ENCODE results near the gene LSMEM2. TPM values are rescaled to one million over a fixed set of nuclear protein-coding genes. Genes with fewer than 3 reads are reported as not detected.

Gene LSMEM2
- polyA plus RNA-seq, 1 experiment = not detected

DNA sequence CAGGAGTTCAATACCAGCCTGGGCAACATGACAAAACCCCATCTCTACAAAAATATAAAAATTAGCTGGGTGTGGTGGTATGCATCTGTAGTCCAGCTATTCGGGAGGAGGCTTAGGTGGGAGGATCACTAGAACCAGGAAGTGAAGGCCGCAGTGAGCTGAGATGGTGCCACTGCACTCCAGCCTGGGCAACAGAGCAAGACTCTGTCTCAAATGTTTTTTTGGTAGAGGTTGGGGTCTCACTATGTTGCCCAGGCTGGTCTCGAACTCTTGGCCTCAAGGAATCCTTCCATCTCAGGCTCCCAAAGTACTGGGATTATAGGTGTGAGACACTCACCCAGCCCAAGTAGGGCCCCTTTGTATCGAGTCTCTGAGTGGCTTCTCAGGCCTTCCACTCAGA is 15.2 kb downstream of the LSMEM2 start:
- TF ChIP-seq, protein P1, sequence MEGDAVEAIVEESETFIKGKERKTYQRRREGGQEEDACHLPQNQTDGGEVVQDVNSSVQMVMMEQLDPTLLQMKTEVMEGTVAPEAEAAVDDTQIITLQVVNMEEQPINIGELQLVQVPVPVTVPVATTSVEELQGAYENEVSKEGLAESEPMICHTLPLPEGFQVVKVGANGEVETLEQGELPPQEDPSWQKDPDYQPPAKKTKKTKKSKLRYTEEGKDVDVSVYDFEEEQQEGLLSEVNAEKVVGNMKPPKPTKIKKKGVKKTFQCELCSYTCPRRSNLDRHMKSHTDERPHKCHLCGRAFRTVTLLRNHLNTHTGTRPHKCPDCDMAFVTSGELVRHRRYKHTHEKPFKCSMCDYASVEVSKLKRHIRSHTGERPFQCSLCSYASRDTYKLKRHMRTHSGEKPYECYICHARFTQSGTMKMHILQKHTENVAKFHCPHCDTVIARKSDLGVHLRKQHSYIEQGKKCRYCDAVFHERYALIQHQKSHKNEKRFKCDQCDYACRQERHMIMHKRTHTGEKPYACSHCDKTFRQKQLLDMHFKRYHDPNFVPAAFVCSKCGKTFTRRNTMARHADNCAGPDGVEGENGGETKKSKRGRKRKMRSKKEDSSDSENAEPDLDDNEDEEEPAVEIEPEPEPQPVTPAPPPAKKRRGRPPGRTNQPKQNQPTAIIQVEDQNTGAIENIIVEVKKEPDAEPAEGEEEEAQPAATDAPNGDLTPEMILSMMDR (IDR thresholded peaks at IDR 0.05; ENCODE audit: low read depth, low read length) = no peak
- Histone ChIP-seq H3K9me3 (ENCODE audit: control insufficient read depth, insufficient read depth, low read length) (no peaks in the 10 kb centered on the region; the same call in 1 of the 2 replicates), H3K27me3 (ENCODE audit: control insufficient read depth, insufficient read depth, low read length) (no peaks in the 10 kb centered on the region), H3K27ac (ENCODE audit: low read depth, low read length) (no peak overlapping the region), H3K4me3 (ENCODE audit: low read depth, low read length) (no peak overlapping the region)
- DNase-seq (ENCODE audit: low read depth, low spot score) = no peak
- CTCF ChIA-PET = interaction anchor here (0.6 kb wide), 1 partner anchor 27 kb away, joined by 3 read pairs; no protein-coding TSS in a partner anchor
- POLR2A ChIA-PET = interaction anchor here (1.1 kb wide), 1 partner anchor 10 kb away, joined by 3 read pairs; no protein-coding TSS in a partner anchor

DNA sequence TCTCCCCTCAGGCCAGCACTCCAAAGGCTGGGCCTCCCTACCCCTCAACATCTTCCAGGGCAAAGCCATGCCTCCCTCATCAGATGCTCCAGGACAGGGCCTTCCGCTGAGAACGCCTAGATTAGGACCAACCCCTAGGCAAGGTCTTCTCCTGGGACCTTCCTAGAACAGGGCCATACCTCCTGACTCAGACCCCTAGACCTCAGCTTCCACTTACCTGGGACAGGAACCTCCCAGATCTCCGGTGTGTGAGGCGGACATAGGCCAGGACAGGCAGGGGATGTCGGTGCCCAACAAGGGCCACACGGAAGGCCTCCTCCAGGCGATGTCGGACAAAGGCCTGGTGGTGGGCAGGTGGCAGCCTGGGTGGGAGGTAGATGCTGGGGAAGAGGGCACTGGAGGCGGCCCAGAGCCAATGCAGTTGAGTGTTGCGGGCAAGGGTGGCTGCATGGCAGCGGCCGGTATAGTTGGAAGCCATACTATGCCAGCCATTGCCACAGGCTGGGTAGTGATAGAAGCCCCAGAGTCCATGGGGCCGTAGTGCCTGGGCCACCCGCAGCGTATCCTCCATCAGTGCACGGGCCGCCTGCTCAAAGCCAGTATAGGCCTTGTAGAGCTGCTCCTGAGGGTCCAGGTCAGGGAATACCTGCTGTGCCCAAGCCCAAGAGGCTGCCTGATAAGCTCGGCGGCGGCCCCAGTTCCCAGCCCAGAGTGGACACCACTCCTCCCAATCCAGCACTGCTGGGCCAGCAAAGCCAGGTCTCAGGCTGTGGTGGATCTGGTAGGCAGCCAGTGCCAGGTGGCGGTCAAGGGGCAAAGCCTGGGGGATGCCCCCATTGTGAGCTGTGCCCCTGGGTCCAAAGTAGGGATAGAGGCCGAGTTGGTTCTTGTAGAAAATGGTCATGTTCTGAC is 15.9 kb downstream of the LSMEM2 start:
- DNase-seq (ENCODE audit: low read depth, low spot score) = no peak
- CTCF ChIA-PET = interaction anchor here (1.2 kb wide), 1 partner anchor 20 kb away, joined by 4 read pairs; no protein-coding TSS in a partner anchor
- Histone ChIP-seq H3K9me3 (ENCODE audit: control insufficient read depth, insufficient read depth, low read length) (no peaks in the 10 kb centered on the region; the same call in 1 of the 2 replicates), H3K27me3 (ENCODE audit: control insufficient read depth, insufficient read depth, low read length) (no peaks in the 10 kb centered on the region), H3K4me3 (ENCODE audit: low read depth, low read length) (no peak overlapping the region), H3K27ac (ENCODE audit: low read depth, low read length) (no peak overlapping the region)
- POLR2A ChIA-PET = interaction anchor here (1.1 kb wide), 1 partner anchor 11 kb away, joined by 3 read pairs; no protein-coding TSS in a partner anchor
- TF ChIP-seq, protein P1 (IDR thresholded peaks at IDR 0.05; ENCODE audit: low read depth, low read length) = no peak

DNA sequence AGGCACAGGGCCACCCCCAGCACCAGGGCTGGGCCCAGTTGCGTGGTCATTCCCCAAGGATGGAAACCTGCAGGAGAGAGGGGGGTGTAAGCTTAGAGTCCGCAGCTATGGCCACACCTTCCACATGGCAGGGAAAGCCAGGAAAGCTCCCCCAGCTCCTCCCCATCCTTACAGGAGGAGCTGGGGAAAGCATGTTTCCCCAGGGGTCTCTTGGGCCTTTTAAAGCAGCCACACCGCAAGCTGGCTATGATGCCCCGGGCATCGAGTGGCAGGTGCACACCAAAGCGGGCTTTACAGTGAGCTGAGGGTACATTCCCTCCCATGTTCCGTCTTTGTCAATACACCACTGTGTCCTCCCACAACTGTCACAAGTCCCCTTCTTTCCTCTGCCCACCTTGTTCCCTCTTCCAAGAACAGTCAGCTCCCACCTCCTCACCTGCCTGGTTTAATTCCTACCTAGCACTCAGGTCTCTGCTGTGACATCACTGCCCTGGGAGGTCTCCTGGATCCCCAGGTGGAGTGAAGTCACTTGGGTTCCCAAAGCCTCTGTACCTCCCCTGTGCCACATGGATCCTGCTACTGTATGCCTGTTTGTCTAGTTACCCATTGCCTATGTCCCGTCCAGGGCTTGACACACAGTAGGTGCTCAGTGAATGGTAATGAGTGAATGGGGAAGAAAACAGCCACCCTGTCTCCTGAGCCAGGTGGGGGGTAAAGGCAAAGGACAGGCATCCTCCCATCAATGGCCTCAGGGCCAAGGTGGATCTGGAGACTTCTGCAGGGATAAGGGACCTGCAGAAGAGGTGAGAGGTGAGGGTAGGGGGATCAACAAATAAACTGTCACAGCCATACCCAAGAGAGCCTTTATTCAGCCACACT is 16.9 kb downstream of the LSMEM2 start:
- ChIA-PET CTCF (interaction anchor here (1.2 kb wide), 1 partner anchor 21 kb away, joined by 4 read pairs; no protein-coding TSS in a partner anchor), POLR2A (interaction anchor here (1.1 kb wide), 1 partner anchor 12 kb away, joined by 3 read pairs; no protein-coding TSS in a partner anchor)
- TF ChIP-seq, protein P1 (IDR thresholded peaks at IDR 0.05; ENCODE audit: low read depth, low read length) = no peak
- Histone ChIP-seq H3K27me3 (ENCODE audit: control insufficient read depth, insufficient read depth, low read length) (no peaks in the 10 kb centered on the region), H3K9me3 (ENCODE audit: control insufficient read depth, insufficient read depth, low read length) (no peaks in the 10 kb centered on the region; the same call in 1 of the 2 replicates), H3K4me3 (ENCODE audit: low read depth, low read length) (no peak overlapping the region), H3K27ac (ENCODE audit: low read depth, low read length) (no peak overlapping the region)
- DNase-seq (ENCODE audit: low read depth, low spot score) = no peak

DNA sequence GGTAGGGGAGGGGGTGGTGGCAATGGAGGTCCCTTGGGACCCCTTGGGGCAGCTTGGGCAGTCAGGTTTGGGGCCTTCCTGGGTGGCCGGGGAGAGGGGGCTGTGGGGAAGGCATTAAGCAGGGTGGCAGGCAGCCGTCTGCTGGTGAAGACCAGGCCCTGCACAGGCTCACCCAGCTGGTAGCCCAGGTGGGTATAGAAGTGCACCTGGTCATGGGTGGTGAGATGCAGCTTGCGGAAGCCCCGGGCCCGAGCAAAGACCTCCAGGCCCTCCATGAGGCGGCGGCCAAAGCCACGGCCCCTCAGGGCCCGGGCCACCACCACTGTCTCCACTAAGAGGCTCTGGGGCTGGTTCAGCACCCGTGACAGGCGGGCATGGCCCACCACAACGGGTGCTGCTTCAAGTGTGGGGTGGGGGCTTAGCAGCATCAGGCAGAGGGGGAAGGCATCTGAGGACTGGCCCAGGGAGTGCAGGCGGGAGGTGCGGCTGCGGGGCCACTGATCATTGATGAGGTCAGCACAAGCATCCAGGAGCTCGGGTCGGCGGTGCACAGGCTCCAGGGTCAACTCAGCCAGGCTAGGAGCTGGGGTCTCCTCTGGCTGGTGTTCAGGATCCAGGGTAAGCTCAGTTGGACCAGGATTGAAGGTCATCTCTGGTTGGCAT is 18.0 kb downstream of the LSMEM2 start:
- Histone ChIP-seq H3K27ac (ENCODE audit: low read depth, low read length) (no peak overlapping the region), H3K4me3 (ENCODE audit: low read depth, low read length) (no peak overlapping the region), H3K9me3 (ENCODE audit: control insufficient read depth, insufficient read depth, low read length) (no peaks in the 10 kb centered on the region; the same call in 1 of the 2 replicates), H3K27me3 (ENCODE audit: control insufficient read depth, insufficient read depth, low read length) (no peaks in the 10 kb centered on the region)
- no peak for DNase-seq (ENCODE audit: low read depth, low spot score)
- ChIA-PET CTCF (interaction anchor here (0.7 to 1.6 kb wide), 2 partner anchors 50 to 70 kb away, joined by 3 to 4 read pairs; no protein-coding TSS in a partner anchor), POLR2A (no interaction called here)
- TF ChIP-seq, protein P1 (IDR thresholded peaks at IDR 0.05; ENCODE audit: low read depth, low read length) = no peak

Measured in AG04450 (cell line).